Raji (cell line): ENCODE results near the gene TKTL2.

ENCODE experiments used
- POLR2A ChIP-seq: IDR thresholded peaks from 2 replicates; pipeline ENCODE4 v1.6.1; 2011; ENCODE audit warnings: low read depth, low read length, control low read depth; ENCODE audit not compliant: insufficient read depth

The TKTL2 gene

GRCh38 chr4:163473130-163473529 lies 424 bp downstream of the TKTL2 start:
- no peak for TF ChIP-seq POLR2A

DNA sequence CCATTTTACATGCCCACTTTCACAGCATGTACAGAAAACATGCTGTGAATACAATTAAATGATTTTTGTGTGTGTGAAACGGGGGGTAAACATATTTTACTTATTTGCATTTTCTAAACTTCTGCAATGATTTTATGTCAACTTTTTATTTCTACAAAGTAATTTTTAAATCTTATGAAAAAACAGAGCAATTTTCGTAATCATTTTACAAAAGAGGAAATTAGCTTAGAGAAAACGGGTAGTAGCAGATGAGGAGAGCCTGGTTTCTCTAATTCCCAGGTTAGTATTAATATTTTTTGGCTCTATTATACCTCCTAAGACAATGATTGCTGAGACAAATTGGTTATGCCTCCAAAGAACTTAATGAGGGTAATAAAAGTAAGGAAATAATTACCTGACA lies 3.2 kb downstream of the TKTL2 start:
- no peak for TF ChIP-seq POLR2A

DNA sequence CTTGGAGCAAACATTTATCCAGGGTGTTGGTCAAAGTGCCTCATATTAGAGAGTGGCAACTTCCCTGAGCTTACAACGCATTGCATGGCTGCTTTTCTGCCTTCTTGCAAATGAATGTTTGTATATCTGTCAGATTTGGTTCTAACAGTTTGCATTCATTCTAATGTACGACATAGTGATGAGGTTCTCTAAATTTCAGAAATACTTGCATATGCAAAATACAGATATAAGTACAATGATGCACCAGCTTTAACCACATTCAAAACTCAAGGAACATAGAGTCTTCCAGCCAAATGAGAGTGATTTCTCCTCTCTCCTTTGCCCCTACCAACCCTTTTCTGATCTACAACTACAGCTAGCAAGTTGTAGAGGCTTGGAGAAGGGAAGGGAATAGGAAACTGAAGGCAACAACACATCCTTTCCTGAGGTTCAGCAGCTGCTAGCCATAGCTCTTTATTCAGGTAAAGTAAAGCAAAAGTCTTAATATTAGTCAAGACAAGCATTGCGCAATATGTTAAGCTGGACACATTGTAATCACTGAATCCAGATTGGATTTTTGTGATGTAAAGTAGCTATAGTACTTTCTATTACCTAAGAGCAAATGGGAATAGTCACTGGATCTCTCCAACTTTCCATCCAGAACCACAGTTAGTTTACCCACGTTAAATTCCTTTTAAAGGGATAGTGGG lies 6.3 kb downstream of the TKTL2 start:
- TF ChIP-seq POLR2A: no peak

GRCh38 chr4:163462556-163462955 lies 11.0 kb downstream of the TKTL2 start:
- TF ChIP-seq POLR2A: no peak

DNA sequence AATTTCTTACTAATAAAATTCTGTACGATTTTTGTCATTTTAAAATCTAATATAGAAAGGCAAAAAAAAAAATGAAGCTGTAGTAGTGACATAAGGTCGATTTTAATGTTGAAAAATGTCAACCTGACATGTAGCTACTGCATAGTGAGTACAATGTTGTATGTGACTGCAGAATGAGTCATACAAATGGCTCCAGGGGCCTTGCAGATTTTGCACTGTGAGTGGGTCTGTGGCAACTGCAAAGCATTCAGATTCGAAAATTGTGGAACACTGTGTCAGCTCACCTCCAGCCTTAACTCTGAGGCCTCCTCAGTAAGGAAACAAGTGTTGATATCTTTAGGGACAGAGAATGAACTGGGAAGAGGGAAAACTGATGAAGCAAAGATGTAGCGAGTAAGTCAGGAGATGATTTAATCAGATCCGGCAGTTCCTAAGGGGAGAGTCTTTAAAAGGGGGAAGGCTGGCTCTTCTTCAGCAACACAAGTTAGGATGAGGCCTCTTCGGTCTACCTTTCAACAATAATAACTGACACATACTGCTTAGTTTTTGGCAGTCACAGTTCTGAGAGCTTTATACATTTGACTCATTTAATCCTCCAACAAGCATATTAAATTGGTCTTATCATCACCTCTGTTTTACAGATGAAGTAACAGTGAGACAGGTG lies 24.9 kb downstream of the TKTL2 start:
- no peak for TF ChIP-seq POLR2A

- no peak for TF ChIP-seq POLR2A
Measured at GRCh38 chr4:163447481-163447880, 26.1 kb downstream of the TKTL2 start.

DNA sequence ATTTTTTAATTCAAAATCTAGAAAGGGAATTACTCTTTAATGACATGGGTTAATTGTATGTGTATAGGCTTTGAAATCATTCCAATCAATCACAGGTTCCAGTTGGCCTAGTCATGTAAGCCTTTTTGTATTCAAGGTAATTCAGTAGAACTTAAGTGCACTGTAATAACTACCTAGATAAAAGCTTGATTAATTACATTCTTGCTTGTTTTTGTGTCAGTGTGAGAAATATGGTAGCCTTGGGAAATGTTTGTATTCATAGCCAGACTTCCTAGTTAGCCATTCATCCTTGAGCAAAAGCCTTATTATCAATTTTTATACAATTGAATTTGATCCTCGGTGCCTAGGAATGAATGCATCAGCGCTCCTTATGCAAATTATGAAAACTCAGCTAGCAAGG lies 33.5 kb downstream of the TKTL2 start:
- no peak for TF ChIP-seq POLR2A
